ENCODE measurements around the gene AFF2.

DNA sequence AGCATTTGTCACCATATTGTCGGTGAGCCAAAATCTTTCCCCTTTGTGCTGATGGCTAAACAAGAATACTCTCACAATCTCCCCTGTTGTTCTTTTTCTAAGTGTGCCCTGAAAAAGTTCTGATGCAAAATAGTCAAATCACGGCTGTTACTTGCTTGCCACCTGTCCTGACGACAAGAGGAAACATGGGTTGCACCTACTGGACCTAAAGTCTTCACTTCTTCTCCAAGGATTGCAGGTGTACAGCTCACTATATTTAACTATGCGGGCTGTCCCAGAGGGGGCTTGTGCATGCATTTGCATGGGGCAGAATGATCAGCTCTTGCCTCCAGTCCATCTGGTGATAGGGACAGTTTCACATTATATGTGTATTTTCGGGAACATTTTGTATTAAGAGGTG is 21.6 kb downstream of the AFF2 start:
- TF ChIP-seq, protein P1, sequence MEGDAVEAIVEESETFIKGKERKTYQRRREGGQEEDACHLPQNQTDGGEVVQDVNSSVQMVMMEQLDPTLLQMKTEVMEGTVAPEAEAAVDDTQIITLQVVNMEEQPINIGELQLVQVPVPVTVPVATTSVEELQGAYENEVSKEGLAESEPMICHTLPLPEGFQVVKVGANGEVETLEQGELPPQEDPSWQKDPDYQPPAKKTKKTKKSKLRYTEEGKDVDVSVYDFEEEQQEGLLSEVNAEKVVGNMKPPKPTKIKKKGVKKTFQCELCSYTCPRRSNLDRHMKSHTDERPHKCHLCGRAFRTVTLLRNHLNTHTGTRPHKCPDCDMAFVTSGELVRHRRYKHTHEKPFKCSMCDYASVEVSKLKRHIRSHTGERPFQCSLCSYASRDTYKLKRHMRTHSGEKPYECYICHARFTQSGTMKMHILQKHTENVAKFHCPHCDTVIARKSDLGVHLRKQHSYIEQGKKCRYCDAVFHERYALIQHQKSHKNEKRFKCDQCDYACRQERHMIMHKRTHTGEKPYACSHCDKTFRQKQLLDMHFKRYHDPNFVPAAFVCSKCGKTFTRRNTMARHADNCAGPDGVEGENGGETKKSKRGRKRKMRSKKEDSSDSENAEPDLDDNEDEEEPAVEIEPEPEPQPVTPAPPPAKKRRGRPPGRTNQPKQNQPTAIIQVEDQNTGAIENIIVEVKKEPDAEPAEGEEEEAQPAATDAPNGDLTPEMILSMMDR (IDR thresholded peaks at IDR 0.05), result no peak
- TF ChIP-seq POLR2AphosphoS5 (IDR thresholded peaks at IDR 0.05) (no peak), EP300 (IDR thresholded peaks at IDR 0.05) (no peak), POLR2A (IDR thresholded peaks at IDR 0.05) (no peak)
